ENCODE measurements around the gene GYPC. TPM values are rescaled to one million over a fixed set of nuclear protein-coding genes. Genes with fewer than 3 reads are reported as not detected.

Gene GYPC
- total RNA-seq, 4 donors from 2014 or later: 19.1 to 40.2 (median 28.5) TPM

GRCh38 chr2:126676221-126677175, 20.5 kb downstream of the GYPC start:
- H3K27ac ChIP-seq: no peak overlapping the region
- in situ Hi-C loops (cut with MboI; ENCODE audit: low pct_ligation_motif_present in 1 of 4, low pct_unique_long_range_greater_than_20kb in 1 of 4, low sequenced_read_pairs in 3 of 4) (no loop called here), intact Hi-C loops (cut with DNase I; ENCODE audit: low total_unique reads) (no loop called here)
- no peaks in the 10 kb centered on the region for H3K27me3 ChIP-seq
- TF ChIP-seq CTCF (IDR thresholded peaks at IDR 0.05): no peak
- no peak for TF ChIP-seq EP300 (IDR thresholded peaks at IDR 0.05; ENCODE audit: low read depth)
- no peak for TF ChIP-seq POLR2A (IDR thresholded peaks at IDR 0.05)
- no peak for TF ChIP-seq POLR2AphosphoS5 (IDR thresholded peaks at IDR 0.05)
- 80 to 91% methylated on average over 1 of the region's 1 CpG for WGBS, 2 donors (ENCODE audit: low coverage in 1 of 2)
- no peak overlapping the region for H3K4me3 ChIP-seq
- H3K9me3 ChIP-seq: peaks cover 0 to 4% of the 10 kb centered on the region in 2 donors
- DNase-seq: no peak
- no peaks in the 10 kb centered on the region for H3K4me1 ChIP-seq
- H3K36me3 ChIP-seq: no peaks in the 10 kb centered on the region

- no peak overlapping the region for H3K4me3 ChIP-seq
- H3K9me3 ChIP-seq: peaks cover 0 to 4% of the 10 kb centered on the region in 2 donors
- in situ Hi-C loops (cut with MboI; ENCODE audit: low pct_ligation_motif_present in 1 of 4, low pct_unique_long_range_greater_than_20kb in 1 of 4, low sequenced_read_pairs in 3 of 4): no loop called here
- whole genome bisulfite sequencing, 2 donors (ENCODE audit: low coverage in 1 of 2): 88 to 91% methylated on average over 1 of the region's 1 CpG
- intact Hi-C loops (cut with DNase I; ENCODE audit: low total_unique reads): no loop called here
- no peak for DNase-seq
- TF ChIP-seq CTCF (IDR thresholded peaks at IDR 0.05) (no peak), POLR2AphosphoS5 (IDR thresholded peaks at IDR 0.05) (no peak), EP300 (IDR thresholded peaks at IDR 0.05; ENCODE audit: low read depth) (no peak), POLR2A (IDR thresholded peaks at IDR 0.05) (no peak)
- H3K36me3 ChIP-seq: no peaks in the 10 kb centered on the region
- H3K4me1 ChIP-seq: no peaks in the 10 kb centered on the region
- H3K27ac ChIP-seq: no peak overlapping the region
- no peaks in the 10 kb centered on the region for H3K27me3 ChIP-seq
Observed at GRCh38 chr2:126677176-126677538, 21.2 kb downstream of the GYPC start.

- WGBS, 2 donors (ENCODE audit: low coverage in 1 of 2): 64 to 81% methylated on average over 8 to 13 of the region's 13 CpGs
- Histone ChIP-seq H3K4me3 (no peak overlapping the region), H3K27me3 (no peaks in the 10 kb centered on the region), H3K27ac (no peak overlapping the region), H3K36me3 (no peaks in the 10 kb centered on the region), H3K4me1 (no peaks in the 10 kb centered on the region), H3K9me3 (peaks cover 0 to 4% of the 10 kb centered on the region in 2 donors)
- TF ChIP-seq POLR2AphosphoS5 (IDR thresholded peaks at IDR 0.05) (no peak), CTCF (IDR thresholded peaks at IDR 0.05) (no peak), EP300 (IDR thresholded peaks at IDR 0.05; ENCODE audit: low read depth) (no peak), POLR2A (IDR thresholded peaks at IDR 0.05) (no peak)
- DNase-seq: no peak
- in situ Hi-C loops (cut with MboI; ENCODE audit: low pct_ligation_motif_present in 1 of 4, low pct_unique_long_range_greater_than_20kb in 1 of 4, low sequenced_read_pairs in 3 of 4) (no loop called here), intact Hi-C loops (cut with DNase I; ENCODE audit: low total_unique reads) (no loop called here)
Observed at GRCh38 chr2:126678269-126679065, 22.5 kb downstream of the GYPC start.

- in situ Hi-C loops (cut with MboI; ENCODE audit: low pct_ligation_motif_present in 1 of 4, low pct_unique_long_range_greater_than_20kb in 1 of 4, low sequenced_read_pairs in 3 of 4) (no loop called here), intact Hi-C loops (cut with DNase I; ENCODE audit: low total_unique reads) (no loop called here)
- Histone ChIP-seq H3K4me3 (no peak overlapping the region), H3K4me1 (no peaks in the 10 kb centered on the region), H3K27ac (no peak overlapping the region), H3K36me3 (no peaks in the 10 kb centered on the region), H3K9me3 (peaks cover 0 to 4% of the 10 kb centered on the region in 2 donors), H3K27me3 (no peaks in the 10 kb centered on the region)
- TF ChIP-seq EP300 (IDR thresholded peaks at IDR 0.05; ENCODE audit: low read depth): no peak
- TF ChIP-seq CTCF (IDR thresholded peaks at IDR 0.05): no peak
- TF ChIP-seq POLR2A (IDR thresholded peaks at IDR 0.05): no peak
- TF ChIP-seq POLR2AphosphoS5 (IDR thresholded peaks at IDR 0.05): no peak
- DNase-seq: no peak
- WGBS, 2 donors (ENCODE audit: low coverage in 1 of 2): 90 to 100% methylated on average over 3 to 9 of the region's 9 CpGs
Observed at GRCh38 chr2:126679094-126679713, 23.2 kb downstream of the GYPC start.

Data from transverse colon (tissue), 4 donors.